GM12878 (cell line): Measurements from ENCODE around the gene TOM1L2. TPM values are rescaled to one million over a fixed set of nuclear protein-coding genes. Genes with fewer than 3 reads are reported as not detected.

ENCODE experiments used
- ATF2 ChIP-seq: IDR thresholded peaks from 2 replicates; pipeline ENCODE4 v1.6.1; 2012; ENCODE audit warnings: low read length, inconsistent platforms
- BMI1 ChIP-seq: fragments of 450-650 bp; IDR thresholded peaks from 2 replicates; pipeline ENCODE4 v1.6.1; 2016; ENCODE audit warnings: mild to moderate bottlenecking, moderate library complexity, borderline replicate concordance
- CBFB ChIP-seq: IDR thresholded peaks from 2 replicates; pipeline ENCODE4 v1.6.1; 2016; ENCODE audit warnings: antibody characterized with exemption, low read depth
- CHD4 ChIP-seq: fragments of 200-600 bp; sonication (generic); IDR thresholded peaks from 2 replicates; pipeline ENCODE4 v1.6.1; 2016; ENCODE audit warnings: mild to moderate bottlenecking
- CREB1 ChIP-seq: IDR thresholded peaks from 2 replicates; pipeline ENCODE4 v1.6.1; 2012; ENCODE audit warnings: low read depth, mild to moderate bottlenecking, inconsistent platforms
- E4F1 ChIP-seq: fragments of 450-650 bp; IDR thresholded peaks from 2 replicates; pipeline ENCODE4 v1.6.1; 2018; ENCODE audit warnings: borderline replicate concordance, mild to moderate bottlenecking; ENCODE audit not compliant: partially characterized antibody
- FOXM1 ChIP-seq: IDR thresholded peaks from 2 replicates; pipeline ENCODE4 v1.6.1; 2012; ENCODE audit warnings: low read depth, mild to moderate bottlenecking, inconsistent platforms, low read length, moderate library complexity
- JUND ChIP-seq: IDR thresholded peaks from 2 replicates; pipeline ENCODE4 v1.6.1; 2012; ENCODE audit warnings: low read depth, mild to moderate bottlenecking, low read length, improper control_type of control experiment, moderate library complexity
- MYC ChIP-seq: IDR thresholded peaks from 2 replicates; pipeline ENCODE4 v1.6.1; 2011; ENCODE audit warnings: mild to moderate bottlenecking, low read length, moderate library complexity, inconsistent platforms; ENCODE audit not compliant: insufficient read depth, insufficient replicate concordance, insufficient read length, severe bottlenecking
- NBN ChIP-seq: fragments of 450-650 bp; IDR thresholded peaks from 2 replicates; pipeline ENCODE4 v1.6.1; 2016
- SRF ChIP-seq, 2 experiments: IDR thresholded peaks; 2 replicates each; pipeline ENCODE4 v1.6.1; 2011; ENCODE audit warnings: low read depth in 2 of 2, low read length in 2 of 2, mild to moderate bottlenecking in 1 of 2, moderate library complexity in 1 of 2
- STAT3 ChIP-seq: IDR thresholded peaks from 2 replicates; pipeline ENCODE4 v1.6.1; 2011; ENCODE audit warnings: low read depth, low read length, improper control_type of control experiment
- SUZ12 ChIP-seq: fragments of 200-600 bp; sonication (generic); IDR thresholded peaks from one replicate; pipeline ENCODE4 v1.6.1; 2018; ENCODE audit warnings: antibody characterized with exemption, mild to moderate bottlenecking; ENCODE audit not compliant: unreplicated experiment
- TCF12 ChIP-seq: IDR thresholded peaks from 2 replicates; pipeline ENCODE4 v1.6.1; 2011; ENCODE audit warnings: low read depth, mild to moderate bottlenecking, low read length
- TCF7 ChIP-seq: IDR thresholded peaks from 2 replicates; pipeline ENCODE4 v1.6.1; 2014; ENCODE audit warnings: antibody characterized with exemption, borderline replicate concordance
- ZBTB33 ChIP-seq: fragments of 450-650 bp; IDR thresholded peaks from 2 replicates; pipeline ENCODE4 v1.6.1; 2017; ENCODE audit warnings: mild to moderate bottlenecking
- ZBTB40 ChIP-seq: fragments of 450-650 bp; IDR thresholded peaks from 2 replicates; pipeline ENCODE4 v1.6.1; 2016; ENCODE audit warnings: mild to moderate bottlenecking, moderate library complexity, borderline replicate concordance
- ZNF274 ChIP-seq: IDR thresholded peaks from one replicate; pipeline ENCODE4 v1.8.0; 2011; ENCODE audit not compliant: insufficient read length, insufficient read depth
- polyA plus RNA-seq, 11 experiments: library from polyadenylated mRNA; depleted of rRNA in 4 of 11; unstranded in 6 of 11; stranded (reverse) in 5 of 11; fragments of >200 nt; fragmentation: Nextera tagmentation in 4 of 11; fragmentation: Illumina TruSeq in 1 of 11; extraction: Ambion mirVana in 4 of 11; extraction: Trizol in 1 of 11; gene quantifications; 1 replicate in 1 of 11; 2 replicates in 10 of 11; pipeline versions ENCODE4 v1.2.1 to v1.2.3, GENCODE V29; 2011 to 2016; ENCODE audit warnings: inconsistent platforms in 2 of 11, missing spikeins in 2 of 11, low read depth in 1 of 11
- total RNA-seq, 4 experiments: library from RNA; depleted of rRNA in 3 of 4; stranded (reverse); fragments of >200 nt in 3 of 4; fragmentation: Illumina TruSeq in 1 of 4; extraction: Trizol in 1 of 4; gene quantifications; 2 replicates each; pipeline versions ENCODE4 v1.2.1 to v1.2.3, GENCODE V29; 2013 to 2021

The TOM1L2 gene
- total and polyA plus RNA-seq, 10 of the 15 experiments (the other 5 are each of a cell fraction or from before 2014, with no cell fraction given), result 0.19 to 19.2 (median 8.1) TPM

- no peak for TF ChIP-seq JUND
- TF ChIP-seq MYC, result no peak
- TF ChIP-seq SRF (IDR thresholded peaks at IDR 0.05; ENCODE audit: low read depth in 2 of 2, low read length in 2 of 2), result no peak
- no peak for TF ChIP-seq TCF12
- TF ChIP-seq STAT3, result no peak
- TF ChIP-seq NBN, result 0 out of 2 replicates have a peak, but pooled peaks have one; percentile 56
- no peak for TF ChIP-seq CBFB
- TF ChIP-seq TCF7, result no peak
- TF ChIP-seq SUZ12, result no peak
- TF ChIP-seq E4F1, result peak; percentile 84
- no peak for TF ChIP-seq FOXM1
- TF ChIP-seq BMI1, result no peak
- TF ChIP-seq ZNF274, result no peak
- TF ChIP-seq ZBTB40, result no peak; the same call in 1 of the 2 replicates
- no peak for TF ChIP-seq ATF2
- no peak for TF ChIP-seq ZBTB33
- TF ChIP-seq CHD4, result no peak
- peak; percentile 83 for TF ChIP-seq CREB1
Measured at GRCh38 chr17:17839791-17840707, 132.2 kb downstream of the TOM1L2 start (continued).
